HG03571 (cell line): Measurements from ENCODE around the gene ANO3.

Experiments used
- ATAC-seq: cut with Tn5 transposase; IDR thresholded peaks from one replicate; pipeline ENCODE4 v1.9.1; 2021; ENCODE audit not compliant: unreplicated experiment

Gene ANO3

DNA sequence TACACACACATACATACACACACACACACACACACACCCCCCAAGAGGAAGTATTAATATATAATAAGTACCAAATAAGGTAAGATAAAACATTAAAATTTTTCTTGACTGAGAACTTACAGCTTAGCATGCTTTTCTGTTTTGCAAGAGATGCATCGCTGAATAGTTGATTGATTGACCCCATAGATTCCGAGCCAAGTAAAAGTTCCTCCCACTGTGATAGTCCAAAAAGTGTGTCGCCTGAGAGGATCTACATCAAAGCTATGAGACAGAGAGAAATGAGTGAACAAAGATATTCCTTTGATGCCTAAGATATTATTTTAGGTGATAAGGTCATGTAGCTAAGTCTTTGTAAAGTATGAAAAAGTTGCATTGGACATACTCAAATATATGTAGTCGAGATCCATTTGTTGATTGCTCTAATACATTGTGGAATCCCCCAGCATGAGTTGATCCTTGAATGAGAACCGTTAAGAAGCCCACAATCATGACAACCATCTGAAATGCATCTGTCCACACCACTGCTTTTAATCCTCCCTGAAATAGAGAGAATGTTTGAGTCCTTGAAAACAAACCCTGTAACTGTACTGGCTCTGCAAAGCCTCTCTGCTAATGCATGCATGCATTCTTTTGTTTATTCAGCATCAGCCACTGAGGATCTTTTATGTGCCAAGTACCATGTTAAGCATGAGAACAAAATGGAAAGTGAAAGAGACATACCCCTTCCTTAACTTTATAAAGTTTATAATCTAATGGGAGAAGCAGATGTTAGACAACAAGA, 371.7 kb downstream of the ANO3 start:
- ATAC-seq: no peak

DNA sequence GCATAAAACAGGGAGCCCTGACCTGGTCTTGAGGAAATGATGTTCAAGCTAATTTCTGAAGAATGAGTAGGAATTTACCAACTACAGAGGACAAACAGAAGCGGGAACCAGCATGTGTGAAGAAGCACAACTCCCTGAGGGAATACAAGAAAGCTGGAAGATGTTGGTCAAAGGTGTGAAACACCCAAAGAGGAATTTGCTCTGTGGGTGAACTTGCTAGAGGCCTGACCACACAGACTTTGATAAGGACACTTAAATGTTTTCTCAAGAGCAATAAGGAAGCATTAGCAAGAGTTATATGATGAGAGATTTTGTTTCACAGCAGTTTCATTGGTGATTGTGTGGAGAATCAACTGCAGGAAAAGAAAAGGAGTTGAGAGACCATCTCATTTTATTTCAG, 372.3 kb downstream of the ANO3 start:
- no peak for ATAC-seq

DNA sequence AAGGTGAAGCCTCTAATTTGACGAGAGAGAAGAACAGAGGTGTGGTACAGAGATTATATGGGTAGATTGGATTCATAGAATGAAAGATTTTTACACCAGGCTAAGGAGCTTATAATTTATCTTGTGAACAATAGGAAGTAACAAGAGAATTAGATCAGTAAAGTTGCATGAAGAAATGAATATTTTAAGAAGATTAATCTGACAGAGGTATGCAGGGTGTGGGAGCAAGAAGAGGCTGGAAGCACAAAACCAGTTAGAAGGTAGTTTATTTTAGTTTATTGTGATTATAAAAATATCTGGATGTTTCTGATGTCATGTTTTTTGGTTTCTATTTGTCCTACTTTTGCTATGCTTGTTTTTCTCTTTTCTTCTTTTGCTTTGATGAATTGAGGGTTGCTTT, 374.3 kb downstream of the ANO3 start:
- ATAC-seq: no peak

DNA sequence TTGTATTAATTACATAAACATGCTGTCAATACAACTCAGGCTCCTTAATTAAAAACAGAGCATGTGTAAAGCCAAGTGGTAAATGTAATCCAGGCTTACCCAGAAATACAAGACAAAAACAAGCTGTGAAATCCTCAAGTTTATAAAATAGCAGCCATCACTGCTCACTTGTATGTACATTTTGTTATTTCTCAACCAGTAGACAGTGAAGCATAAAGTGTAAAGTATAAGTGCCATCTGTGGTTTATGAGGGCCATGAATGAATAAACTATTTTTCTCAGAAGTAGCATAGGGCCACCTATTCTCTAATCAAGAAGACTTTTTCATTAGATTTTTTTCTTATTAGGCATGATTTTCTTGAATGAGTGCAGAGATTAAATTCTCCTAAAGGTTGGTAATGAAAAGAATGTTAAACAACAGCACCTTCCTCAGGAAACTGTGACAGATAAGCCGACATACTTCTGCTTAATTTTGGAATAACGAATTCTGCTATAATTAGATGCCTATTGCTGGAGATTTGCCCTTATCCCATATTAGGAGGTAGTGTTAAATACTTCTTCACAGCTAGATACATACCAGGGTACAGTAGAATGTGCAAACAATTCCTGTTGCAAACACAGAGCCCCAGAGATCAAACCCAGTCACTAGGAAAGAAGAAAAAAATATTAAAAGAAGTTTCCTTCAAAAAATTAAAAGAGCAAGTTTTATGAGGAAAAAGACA, 377.0 kb downstream of the ANO3 start:
- ATAC-seq: no peak

DNA sequence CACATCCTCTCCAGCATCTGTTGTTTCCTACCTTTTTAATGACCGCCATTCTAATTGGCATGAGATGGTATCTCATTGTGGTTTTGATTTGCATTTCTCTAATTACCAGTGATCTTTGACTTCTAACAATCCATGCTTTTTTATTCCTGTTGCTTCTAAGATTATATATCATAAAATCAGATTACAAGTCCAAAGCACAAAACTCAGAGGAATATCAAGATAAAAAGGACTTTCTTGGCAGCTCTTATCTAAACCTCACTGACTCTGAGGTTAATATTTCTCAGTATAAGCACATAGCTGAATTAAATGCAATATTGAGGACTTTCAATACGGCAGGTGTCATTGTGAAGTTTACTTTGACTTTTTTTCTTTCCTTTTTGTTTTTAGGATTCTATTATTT, 378.6 kb downstream of the ANO3 start:
- no peak for ATAC-seq

DNA sequence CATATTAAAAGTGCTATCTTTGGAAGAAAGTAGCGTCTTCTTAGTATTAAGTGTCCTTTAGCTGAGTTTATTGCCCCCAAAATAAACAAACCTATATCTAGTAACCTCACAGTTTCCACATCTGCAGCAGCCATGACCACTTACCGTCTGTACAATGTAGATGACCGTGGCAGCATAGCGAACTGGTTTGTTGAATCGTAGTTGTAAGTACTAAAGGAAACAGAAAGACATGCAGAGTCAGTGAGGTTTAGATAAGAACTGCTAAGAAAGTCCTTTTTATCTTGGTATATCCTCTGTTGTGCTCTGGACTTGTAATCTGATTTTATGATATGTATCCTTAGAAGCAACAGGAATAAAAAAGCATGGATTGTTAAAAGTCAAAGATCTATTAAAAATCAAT, 380.6 kb downstream of the ANO3 start:
- ATAC-seq: no peak
